Activated B cell treated with CpG ODN at 0.5 μM for 24 hours (primary cell): ENCODE results near the gene NAT14. TPM values are rescaled to one million over a fixed set of nuclear protein-coding genes. Genes with fewer than 3 reads are reported as not detected.

Experiments
- ATAC-seq: fragments of 200-7000 bp; cut with Tn5 transposase; one replicate; pipeline ENCODE4 v1.10.0; 2021; ENCODE audit warnings: low read depth, mild to moderate bottlenecking, moderate library complexity
- CTCF ChIA-PET: fragments of 350-600 bp; sonication (Branson Sonifier 250); formaldehyde crosslinking; loops from one replicate; lab custom pipeline; 2021; ENCODE audit warnings: antibody characterized with exemption; lab: Charles Lee
- POLR2A ChIA-PET: fragments of 350-600 bp; sonication (Branson Sonifier 250); formaldehyde crosslinking; loops from one replicate; lab custom pipeline; 2021; ENCODE audit warnings: antibody characterized with exemption; lab: Charles Lee
- DNase-seq: peaks from one replicate; pipeline ENCODE4 v3.0.0; 2022
- H3K27ac Mint-ChIP-seq: one replicate; pipeline ENCODE4 v1.8.0; 2020; ENCODE audit warnings: mixed read lengths
- H3K27me3 Mint-ChIP-seq: one replicate; pipeline ENCODE4 v1.8.0; 2021; ENCODE audit warnings: mixed read lengths
- H3K36me3 Mint-ChIP-seq: one replicate; pipeline ENCODE4 v1.8.0; 2021; ENCODE audit warnings: low read depth, mixed read lengths
- H3K4me1 Mint-ChIP-seq: one replicate; pipeline ENCODE4 v1.8.0; 2021; ENCODE audit warnings: mixed read lengths
- H3K4me3 Mint-ChIP-seq: one replicate; pipeline ENCODE4 v1.8.0; 2020; ENCODE audit warnings: mild to moderate bottlenecking, mixed read lengths
- H3K9me3 Mint-ChIP-seq: one replicate; pipeline ENCODE4 v1.8.0; 2020; ENCODE audit warnings: mixed read lengths
- intact Hi-C: fragments of 100-400 bp; cut with micrococcal nuclease; formaldehyde crosslinking; loops from one replicate; pipeline ENCODE4 v1.15.1; 2024
- total RNA-seq: library from RNA; stranded (reverse); gene quantifications from 2 replicates; pipeline ENCODE4 v1.2.3, GENCODE V29; 2022
- TF ChIP-seq, protein P1 (sequence below): fragments of 200-600 bp; IDR thresholded peaks from one replicate; pipeline ENCODE4 v1.8.0; 2022; ENCODE audit warnings: antibody characterized with exemption, mild to moderate bottlenecking

NAT14 gene
- total RNA-seq, 1 donor from 2014 or later = 13.8 TPM

DNA sequence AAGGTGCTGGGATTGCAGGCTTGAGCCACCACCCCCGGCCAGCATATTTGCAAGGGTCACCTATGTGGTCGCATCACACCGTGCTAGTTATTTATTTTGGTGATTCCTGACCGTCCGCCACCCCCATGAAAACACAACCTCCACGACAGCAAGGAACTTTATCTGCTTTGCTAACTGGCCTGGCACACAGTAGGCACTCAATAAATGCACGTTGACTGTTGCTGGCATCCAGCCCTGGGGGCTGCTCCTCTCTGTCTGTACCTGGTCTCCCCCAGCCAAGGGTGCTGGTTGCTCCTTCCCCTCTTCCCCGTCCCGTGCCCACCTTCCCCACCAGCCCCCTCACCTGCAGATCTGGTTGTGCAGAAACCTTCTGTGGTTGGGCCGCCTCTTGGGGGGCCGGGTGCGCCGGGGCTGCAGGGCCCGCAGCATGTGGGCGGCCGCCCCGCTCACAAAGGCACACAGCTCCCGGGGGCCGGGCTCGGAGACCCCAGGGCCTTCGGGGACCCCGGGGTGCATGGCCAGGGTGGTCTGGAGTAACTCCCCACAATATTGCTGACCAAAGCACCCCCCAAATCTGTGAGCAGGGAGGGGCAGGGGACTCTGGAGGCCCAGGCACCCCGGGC, 20.8 kb upstream of the NAT14 start:
- TF ChIP-seq, protein P1, sequence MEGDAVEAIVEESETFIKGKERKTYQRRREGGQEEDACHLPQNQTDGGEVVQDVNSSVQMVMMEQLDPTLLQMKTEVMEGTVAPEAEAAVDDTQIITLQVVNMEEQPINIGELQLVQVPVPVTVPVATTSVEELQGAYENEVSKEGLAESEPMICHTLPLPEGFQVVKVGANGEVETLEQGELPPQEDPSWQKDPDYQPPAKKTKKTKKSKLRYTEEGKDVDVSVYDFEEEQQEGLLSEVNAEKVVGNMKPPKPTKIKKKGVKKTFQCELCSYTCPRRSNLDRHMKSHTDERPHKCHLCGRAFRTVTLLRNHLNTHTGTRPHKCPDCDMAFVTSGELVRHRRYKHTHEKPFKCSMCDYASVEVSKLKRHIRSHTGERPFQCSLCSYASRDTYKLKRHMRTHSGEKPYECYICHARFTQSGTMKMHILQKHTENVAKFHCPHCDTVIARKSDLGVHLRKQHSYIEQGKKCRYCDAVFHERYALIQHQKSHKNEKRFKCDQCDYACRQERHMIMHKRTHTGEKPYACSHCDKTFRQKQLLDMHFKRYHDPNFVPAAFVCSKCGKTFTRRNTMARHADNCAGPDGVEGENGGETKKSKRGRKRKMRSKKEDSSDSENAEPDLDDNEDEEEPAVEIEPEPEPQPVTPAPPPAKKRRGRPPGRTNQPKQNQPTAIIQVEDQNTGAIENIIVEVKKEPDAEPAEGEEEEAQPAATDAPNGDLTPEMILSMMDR = no peak
- Mint-ChIP-seq H3K4me1 (peaks cover 25% of the 10 kb centered on the region), H3K27me3 (no peaks in the 10 kb centered on the region), H3K4me3 (no peak overlapping the region), H3K9me3 (no peaks in the 10 kb centered on the region), H3K27ac (no peak overlapping the region), H3K36me3 (peaks cover 2% of the 10 kb centered on the region)
- intact Hi-C loops = loop anchor here (5.0 kb wide), 1 partner anchor 178 kb away; the partner anchor contains the start of genes ZNF580 and ZNF581
- DNase-seq (no peak), ATAC-seq (no peak)
- POLR2A ChIA-PET = no interaction called here
- CTCF ChIA-PET = no interaction called here

DNA sequence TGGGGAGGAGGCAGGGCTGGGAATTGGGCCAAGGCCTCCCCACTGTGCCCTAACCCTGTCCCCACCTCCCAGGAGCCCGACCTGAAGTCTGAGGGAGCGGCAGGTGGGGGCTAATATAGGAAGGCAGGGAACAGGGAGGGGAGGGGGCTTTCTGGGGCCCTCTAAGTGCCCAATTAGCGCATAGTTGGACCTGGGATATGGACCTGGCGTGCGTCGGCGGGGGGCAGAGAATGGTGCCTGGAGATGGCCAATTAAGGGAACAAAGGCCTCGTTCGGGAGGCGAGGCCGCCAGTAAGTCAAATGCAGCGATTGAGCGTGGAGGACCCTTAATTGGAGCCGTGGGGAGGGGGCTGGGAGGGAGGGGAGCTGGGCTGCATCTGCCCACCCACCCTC, 20.3 kb upstream of the NAT14 start, which contains the start of gene C19orf85:
C19orf85 (minus strand) TSS at position 90 of the 393 bp plus-strand sequence. CDS start 197 bp downstream, outside the sequence.
- ATAC-seq (no peak), DNase-seq (no peak)
- CTCF ChIA-PET = no interaction called here
- intact Hi-C loops = loop anchor here (5.0 kb wide), 1 partner anchor 178 kb away; the partner anchor contains the start of genes ZNF580 and ZNF581
- no peaks in the 10 kb centered on the region for H3K9me3 Mint-ChIP-seq
- H3K4me1 Mint-ChIP-seq = peaks cover 25% of the 10 kb centered on the region
- TF ChIP-seq, protein P1 = no peak
- POLR2A ChIA-PET = no interaction called here
- H3K4me3 Mint-ChIP-seq = no peak within 1 kb of the TSS
- H3K27me3 Mint-ChIP-seq = no peaks in the 10 kb centered on the region
- H3K36me3 Mint-ChIP-seq = peaks cover 2% of the 10 kb centered on the region
- no peak within 1 kb of the TSS for H3K27ac Mint-ChIP-seq

DNA sequence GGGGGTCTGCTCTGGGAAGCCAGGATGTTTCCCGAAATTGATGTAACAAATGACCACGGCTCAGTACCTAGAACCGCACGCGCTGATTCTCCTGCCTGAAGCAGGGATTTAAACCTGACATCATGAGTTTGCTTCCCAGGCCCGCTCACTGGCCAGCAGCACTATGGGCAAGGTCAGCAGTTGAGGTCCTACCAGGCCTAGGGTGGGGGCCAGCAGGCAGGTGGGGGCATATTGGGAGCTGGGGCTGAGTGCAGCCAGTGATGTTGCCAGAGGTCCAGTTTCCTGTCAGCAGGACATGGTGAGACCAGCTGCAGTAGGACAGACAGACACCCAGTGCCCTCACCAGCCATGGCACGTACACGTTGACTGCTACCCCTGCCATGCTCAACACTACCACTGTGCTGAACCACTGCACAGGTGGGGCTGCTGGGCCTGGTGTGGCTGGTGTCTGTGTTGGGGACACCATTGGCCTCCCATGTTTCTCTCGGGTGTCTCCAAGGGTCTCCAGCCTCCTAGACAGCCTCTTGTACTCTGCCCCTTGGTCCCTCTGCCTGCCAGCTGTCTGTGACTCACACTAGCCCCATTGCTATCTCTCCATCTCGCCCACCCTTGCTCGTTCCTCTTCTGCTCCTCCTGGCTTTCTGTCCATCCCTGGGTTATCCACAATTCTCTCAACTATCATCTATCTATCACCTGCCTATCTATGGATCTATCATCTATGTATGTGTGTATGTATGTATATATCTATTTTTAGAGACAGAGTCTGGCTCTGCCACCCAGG, 19.3 kb upstream of the NAT14 start:
- H3K36me3 Mint-ChIP-seq = peaks cover 2% of the 10 kb centered on the region
- H3K4me3 Mint-ChIP-seq = no peak overlapping the region
- H3K4me1 Mint-ChIP-seq = peaks cover 17% of the 10 kb centered on the region
- DNase-seq (no peak), ATAC-seq (no peak)
- ChIA-PET CTCF (interaction anchor here (3.6 to 3.8 kb wide), 2 partner anchors 11 to 39 kb away, joined by 20 to 50 read pairs; partner anchors contain the start of gene ZNF628), POLR2A (interaction anchor here (1.1 to 2.3 kb wide), 2 partner anchors 11 to 38 kb away, joined by 5 to 11 read pairs; partner anchors contain the start of gene ZNF628)
- H3K27me3 Mint-ChIP-seq = no peaks in the 10 kb centered on the region
- H3K9me3 Mint-ChIP-seq = no peaks in the 10 kb centered on the region
- TF ChIP-seq, protein P1 = no peak
- intact Hi-C loops = no loop called here
- H3K27ac Mint-ChIP-seq = no peak overlapping the region

DNA sequence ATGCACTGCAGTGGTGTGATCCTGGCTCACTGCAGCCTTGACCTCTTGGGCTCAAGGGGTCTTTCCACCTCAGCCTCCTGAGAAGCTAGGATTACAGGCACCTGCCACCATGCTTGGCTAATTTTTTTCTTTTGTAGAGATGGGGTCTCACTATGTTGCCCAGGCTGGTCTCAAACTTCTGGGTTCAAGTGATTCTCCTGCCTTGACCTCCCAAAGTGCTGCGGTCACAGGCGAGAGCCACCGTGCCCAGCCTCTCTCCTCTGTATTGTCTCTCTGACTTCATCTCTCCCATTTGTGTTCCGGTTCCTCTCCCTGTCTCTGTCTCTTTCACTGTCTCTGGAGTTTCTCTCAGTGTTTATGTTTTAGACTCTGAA, 18.8 kb upstream of the NAT14 start:
- Mint-ChIP-seq H3K27me3 (no peaks in the 10 kb centered on the region), H3K4me1 (peaks cover 13% of the 10 kb centered on the region), H3K36me3 (peaks cover 2% of the 10 kb centered on the region), H3K9me3 (no peaks in the 10 kb centered on the region), H3K27ac (no peak overlapping the region), H3K4me3 (no peak overlapping the region)
- ATAC-seq = no peak
- TF ChIP-seq, protein P1 = no peak
- ChIA-PET POLR2A (interaction anchor here (1.1 to 2.3 kb wide), 2 partner anchors 10 to 38 kb away, joined by 5 to 11 read pairs; partner anchors contain the start of gene ZNF628), CTCF (interaction anchor here (1.5 to 3.8 kb wide), 5 partner anchors 10 to 348 kb away, joined by 3 to 50 read pairs (median 20); partner anchors contain the start of gene ZNF628)
- DNase-seq = no peak
- intact Hi-C loops = no loop called here
